ENCODE measurements around the gene ZNF438.
"Not testable (repeated sequence)": the region's sequence is repeated elsewhere in the genome, so short reads cannot be mapped to it uniquely, and the experiment has no call there.

The ZNF438 gene

DNA sequence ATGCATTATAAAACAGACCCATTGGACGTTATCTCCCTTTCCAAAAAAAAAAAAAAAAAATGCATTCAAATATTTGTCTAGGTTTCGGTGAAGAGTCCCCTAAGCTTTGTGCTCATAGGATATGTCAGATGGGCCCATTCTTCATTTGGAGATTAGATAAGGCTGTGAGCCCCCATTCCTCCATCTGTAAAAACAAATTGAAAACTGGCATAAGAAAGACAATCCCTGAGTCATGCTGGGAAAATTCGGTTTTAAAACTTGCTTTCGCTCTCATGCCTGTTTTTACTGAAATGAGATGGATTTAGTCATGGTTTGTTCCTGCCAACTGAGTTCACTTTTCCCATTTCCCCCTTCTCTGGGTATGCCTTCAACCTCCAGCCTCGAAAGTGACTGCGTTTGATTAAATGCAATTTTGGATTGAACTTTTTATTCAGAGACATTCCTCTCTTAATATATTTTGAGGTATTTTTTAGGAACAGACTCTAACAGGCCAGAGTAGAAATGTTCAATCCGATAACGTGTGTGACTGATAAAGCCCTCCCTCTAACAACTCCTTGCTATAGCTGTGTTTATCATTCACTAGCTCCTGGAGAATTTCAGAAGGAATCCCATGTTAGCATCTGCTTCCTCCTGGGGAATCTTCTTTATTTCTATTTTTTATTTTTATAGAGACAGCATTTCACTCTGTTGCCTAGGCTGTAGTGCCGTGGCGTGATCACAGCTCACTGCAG is 211.2 kb downstream of the ZNF438 start:
- DNase-seq = no peak

DNA sequence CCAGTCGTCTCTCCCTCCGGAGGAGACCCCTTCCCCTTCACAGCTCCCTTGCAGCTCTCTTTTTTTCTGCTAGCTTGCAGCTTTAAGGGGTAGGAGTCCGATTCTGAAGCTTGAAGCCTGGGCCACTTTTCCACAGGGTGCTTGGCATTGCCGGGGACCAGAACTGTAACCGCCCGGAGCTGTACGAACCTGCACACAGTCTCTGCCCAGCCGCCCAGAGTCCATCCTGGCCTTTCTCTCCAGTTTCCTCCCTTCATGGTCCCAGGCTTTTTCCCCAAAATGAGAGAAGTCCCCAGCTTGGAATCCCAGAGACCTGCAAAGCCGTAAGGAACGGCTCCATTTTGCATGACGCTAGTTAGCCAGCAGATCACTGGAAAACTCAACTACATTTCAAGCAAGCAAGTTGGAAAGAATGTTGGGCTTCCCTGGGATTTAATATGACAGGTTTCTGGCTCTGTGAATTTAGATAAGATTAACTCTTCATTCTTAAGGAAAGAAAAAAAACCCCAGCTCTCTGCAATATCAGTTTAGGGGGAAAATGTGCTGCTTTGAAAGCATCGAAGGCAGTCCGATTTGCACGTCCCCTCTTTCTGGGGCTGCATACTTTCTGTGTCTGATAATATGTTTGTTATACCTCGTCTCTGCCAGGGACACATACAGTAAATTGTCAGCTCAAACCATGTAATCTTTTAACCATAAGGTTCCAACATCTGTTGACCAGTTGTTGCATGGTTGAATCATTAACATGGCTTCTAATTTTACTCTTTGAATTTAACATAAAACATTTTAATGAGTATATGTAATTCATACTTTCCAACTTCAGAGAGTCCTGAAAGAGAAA is 212.1 kb downstream of the ZNF438 start:
- no peak for DNase-seq

DNA sequence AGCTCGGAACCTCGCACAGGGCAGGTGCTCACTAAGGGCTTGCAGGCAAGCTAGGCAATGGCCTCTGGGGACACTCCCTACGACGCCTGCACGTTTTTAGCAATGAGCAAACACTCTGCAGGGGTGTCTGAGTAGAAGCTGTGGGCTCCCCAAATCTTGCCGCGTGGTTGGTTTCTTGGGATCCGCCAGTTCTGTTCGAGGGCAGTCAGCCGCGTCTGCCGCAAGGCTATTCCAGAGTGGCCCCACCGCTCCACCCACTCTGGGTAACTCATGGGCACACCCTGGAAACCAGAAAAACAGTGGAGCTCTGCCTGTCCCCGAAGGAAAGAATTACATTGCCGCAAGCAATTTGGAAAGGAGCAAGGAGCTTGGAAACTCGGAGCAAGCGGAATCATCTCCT is 212.8 kb downstream of the ZNF438 start:
- no peak for DNase-seq

DNA sequence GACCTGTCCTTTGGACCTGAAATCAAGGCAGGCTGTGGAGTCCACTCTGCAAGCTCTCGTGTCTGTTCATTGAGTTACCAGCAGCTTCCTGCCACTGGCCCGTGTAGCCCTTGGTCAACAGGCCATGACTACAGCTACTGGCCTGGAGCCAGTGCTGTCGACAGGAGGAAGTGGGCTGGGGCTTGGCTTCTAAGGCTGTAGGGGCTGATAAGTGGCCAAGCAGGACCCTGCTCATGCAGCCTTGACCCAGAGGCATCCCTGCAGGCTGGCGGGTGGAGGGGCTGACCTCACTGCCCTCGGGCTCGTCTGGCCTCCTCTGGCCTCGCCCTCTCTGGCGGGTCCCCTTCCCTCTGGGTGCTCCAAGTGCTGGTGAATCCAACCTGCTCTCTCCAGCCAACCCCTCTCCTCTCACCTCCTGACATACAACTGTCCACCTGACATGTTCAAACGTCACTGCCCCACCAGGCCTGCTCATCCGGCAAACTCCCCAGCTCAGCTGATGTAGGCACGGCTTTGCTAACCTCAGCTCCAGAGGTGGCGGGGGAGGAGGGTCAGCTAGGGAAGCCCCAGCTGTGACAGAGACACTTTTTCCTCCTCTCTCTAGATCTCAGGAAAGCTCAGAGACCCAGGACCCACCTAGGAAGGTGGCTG is 213.5 kb downstream of the ZNF438 start:
- no peak for DNase-seq

DNA sequence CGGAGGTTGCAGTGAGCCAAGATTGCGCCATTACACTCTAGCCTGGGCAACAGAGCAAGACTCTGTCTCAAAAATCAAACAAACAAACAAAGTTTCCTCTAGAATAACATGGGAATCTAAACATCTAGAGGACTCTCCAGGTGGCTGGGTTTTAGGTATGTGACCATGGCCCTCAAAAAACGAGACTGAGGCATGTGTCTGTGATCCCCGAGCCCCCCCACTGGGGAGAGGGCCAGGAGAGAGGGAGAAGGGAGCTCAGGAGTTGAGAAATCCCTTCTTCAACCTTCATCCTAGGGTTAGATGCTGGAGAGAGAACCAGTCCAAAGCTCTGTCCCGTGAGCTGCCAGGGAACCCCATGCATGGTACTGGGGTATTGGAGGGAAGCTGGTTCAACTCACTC is 214.1 kb downstream of the ZNF438 start:
- no peak for DNase-seq

DNA sequence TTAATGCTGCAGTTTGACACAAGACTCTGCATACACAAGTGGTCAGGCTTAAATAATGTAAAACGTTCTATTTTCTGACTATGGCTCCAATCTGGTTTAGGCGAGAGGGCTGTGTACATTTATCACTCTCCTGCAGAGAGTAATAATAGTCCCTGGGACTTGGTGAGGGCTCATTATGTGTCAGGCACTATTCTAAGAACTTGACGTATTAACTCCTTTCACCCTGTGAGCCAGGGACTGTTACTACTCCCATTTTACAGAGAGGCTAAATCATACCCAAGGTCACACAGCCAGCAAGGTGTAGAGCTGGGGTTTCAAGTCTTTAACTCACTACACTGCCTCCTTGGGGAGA is 214.9 kb downstream of the ZNF438 start:
- no peak for DNase-seq

DNA sequence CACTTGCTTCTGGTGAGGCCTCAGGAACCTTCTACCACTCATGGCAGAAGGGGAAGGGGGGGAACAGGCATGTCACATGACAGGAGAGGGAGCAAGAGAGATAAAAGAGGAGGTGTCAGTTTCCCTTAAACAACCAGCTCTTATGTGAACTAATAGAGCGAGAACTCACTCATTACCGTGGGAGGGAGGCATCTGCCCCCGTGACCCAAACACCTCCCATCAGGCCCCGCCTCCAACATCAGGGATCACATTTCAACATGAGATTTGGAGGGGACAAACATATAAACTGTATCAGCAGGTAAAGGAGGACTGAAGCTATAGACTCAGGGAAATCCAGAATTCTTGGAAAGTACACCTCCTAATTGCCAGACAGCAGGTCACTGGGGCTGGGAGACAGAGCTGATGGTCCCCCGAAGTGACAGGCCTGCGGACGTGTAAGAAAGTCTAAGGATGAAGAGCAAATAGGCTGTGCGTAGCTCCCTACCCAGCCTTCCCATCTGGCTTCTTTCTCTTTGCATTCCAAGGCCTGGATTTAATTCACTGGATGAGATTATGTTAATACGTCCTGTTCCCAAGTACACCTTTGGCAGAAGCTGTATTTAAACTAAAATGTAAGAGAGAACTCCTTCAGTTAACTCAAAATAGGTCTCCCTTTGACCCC is 215.4 kb downstream of the ZNF438 start:
- no peak for DNase-seq

DNA sequence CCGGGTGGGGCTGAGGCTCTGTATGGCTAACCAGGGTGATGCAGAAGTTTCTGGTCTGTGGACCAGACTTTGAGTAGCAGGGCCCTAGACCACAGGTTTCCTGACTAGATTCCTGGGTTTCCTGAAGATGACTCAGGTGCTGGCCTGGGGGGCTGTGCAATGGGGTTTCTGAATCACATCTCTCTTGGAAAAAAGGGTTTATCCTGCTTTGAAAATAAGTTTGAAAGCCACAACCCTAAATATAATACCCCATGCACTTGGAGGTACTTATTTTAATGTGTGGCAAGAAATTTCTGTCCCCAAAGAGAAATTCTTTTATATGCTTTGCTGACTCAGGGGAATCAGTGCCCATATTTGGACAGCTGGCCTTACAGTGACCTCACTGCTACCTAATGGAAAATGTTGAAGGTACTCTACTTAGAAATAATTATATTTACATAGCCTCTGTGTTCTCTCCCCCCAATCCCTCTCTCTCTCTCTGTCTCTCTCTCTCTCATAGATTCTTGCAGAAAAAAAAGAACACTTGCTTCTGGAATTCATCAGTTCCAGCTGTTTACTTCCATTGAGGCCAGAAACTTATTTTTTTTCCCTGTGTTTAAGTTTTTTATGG is 217.7 kb downstream of the ZNF438 start:
- no peak for DNase-seq

DNA sequence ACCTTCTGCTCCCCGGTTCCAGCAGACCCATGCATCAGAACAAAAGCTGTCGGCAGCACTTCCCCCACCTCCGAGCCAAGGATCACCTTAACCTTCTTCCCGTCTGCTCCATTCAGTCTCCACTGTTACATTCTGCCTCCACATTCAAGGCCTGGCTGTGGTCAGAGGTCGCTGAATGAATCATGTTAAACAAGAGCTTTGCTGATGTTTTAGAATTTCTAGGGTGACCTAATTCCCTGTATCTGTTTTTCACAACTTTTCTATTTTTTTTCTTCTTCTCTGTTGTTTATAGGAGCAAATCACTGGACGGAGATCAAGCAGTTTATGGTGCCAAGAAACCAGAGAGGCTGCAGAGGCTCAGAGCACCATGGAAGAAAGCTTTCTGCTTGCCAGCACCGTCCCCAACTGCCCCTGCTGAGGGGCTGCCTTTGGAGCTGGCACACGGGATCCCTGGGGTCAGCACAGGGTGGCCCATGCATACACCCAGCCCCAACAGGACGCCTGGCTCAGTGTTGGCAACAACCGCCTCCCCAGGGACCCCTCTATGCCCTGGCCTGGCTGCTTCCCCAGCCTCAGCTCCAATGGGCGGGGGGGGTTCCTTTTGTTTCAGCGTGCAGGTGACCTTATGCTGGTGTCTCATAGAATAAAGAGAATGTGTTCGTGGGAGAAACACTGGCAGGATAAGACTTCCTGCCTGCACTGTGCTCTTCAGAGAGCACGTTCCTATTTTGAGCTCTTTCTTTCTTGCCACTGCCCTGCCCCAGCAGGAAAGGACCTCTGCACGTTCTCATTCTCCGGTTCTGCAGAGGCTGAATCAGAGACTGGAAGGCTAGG is 219.4 kb downstream of the ZNF438 start:
- DNase-seq = no peak

DNA sequence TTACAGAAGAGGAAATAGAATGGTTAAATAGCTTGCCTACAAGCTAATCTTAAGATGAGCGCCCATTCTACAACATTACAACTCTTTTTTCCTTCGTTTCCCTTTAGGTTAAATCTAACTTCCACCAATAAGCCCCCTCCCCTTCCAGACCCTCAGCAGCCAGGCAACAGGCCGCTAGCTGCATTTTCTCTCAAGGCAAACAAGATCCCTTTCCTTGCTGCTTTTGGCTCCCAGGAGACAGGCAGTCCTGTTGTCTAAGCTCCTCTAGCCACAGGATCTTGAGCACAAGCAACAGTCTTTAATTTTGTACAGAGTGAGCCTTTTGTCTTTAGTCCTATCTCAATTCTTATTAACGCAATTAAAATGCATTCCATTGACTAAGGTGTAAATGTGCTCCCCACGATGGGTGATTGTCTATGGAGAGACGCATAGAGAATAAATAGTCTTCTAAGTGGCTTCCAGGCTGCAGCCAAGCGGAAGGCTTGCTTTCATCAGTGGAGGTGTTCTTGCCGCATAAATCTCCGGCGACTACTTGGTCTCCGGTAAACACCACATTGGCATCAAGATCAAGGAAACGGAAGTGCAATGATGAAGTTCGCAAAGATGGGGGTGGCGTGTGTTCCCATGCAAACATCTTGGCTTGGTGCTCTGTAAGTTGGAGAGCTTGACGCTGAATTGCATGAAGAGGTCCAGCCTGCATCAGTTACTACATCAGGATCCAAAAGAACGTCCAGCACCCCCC is 220.2 kb downstream of the ZNF438 start:
- DNase-seq = no peak

DNA sequence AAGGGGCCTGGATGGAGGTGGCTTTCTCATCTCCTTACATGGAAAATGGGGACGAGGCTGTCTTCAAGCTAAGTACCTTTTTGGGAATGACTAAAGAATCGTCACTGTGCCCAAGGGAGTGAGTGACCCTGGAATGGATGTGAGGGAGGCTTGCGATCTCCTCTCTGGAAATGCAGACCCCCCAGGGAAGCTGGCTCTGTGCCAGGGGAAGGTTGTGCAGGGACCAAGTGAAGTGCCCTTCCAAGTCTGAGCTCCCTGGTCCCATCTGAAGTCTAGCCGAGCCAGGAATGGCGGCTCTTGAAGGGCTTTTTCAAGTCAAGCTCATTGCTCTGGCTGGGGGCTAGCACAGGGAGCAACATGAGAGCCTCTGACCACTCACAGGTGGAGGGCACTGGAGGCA is 221.2 kb downstream of the ZNF438 start:
- no peak for DNase-seq

DNA sequence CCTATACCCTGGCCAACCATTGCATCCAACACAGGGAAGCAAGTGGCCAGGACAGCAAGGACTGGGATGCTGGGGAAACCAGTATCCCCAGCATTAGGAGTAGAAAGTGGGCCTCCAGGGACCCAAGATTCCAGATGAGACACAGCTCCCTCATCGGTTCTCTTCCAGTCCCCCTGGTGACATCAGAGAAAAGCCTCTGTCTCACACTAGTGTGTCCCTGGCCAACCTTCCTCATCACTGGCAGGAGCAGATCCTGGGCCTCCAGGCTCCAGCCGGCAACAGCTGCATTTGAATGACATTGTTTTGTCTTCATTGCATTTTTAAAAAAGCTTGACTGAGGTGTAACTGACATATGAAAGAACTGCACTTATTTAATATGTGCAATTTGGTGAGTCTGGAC is 224.8 kb downstream of the ZNF438 start:
- DNase-seq = no peak

DNA sequence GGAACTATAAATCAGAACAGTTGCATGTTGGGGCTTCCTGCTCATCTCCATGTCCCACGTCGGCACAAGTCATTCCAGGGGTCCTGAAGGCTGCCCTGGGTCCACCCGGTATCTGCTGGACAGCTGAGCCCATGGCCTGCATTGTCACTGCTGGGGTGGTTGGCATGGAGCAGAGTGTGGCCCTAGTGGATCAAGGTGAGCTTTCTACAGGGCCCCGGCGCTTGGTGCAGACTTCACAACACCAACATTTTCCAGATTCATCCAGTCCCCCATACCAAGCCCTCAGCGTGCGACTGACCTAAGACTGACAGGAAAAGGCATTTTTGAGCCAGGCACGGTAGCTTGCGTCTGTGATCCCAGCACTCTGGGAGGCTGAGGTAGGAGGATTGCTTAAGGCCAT is 226.6 kb downstream of the ZNF438 start:
- DNase-seq = no peak

DNA sequence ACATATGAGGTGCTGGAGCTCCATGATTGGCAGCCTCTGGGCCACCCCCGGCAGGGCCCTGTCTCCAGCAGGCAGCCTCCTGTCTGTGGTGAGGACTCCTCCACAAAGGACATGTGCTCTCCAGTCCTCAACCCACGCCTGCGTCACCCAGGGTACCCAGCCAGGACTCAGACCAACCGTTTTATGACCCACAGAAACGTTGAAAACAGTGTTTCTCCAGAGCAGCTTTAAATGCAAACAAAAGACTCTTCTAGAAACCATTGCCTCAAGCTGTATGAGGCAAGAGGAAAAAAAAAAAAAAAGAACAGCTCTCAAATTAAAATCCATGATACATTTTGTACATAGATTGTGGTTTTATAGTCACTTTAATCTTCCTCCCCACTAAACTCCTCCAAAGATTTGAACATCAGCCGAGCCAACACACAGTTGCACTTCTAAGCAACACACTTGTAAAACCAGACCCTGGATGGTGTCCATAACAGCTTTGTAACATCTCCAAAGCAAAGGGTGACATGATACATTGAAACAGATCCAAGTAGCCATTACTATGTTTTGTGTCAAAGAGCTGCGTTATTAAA is 227.1 kb downstream of the ZNF438 start:
- DNase-seq = no peak

DNA sequence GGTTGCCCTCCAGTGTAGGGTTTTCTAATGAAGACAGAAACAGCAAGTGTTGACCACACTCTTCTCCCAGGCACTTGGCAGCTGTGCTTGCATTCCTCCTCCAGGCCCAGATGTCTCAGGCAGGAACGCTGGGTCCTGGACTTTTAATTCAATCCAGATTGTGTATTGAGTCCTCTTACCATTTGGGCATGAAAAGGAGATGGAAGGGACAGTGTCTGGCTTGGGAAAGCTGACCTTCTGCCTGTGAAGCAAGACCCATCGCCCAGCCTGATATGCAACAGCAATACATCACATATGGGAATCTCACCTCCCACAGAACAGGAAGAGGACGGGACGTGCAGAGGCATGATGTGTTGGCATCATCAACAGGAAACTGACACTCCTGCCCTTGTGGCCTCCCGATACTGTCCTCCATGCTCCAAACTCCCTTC is 227.8 kb downstream of the ZNF438 start:
- no peak for DNase-seq

DNA sequence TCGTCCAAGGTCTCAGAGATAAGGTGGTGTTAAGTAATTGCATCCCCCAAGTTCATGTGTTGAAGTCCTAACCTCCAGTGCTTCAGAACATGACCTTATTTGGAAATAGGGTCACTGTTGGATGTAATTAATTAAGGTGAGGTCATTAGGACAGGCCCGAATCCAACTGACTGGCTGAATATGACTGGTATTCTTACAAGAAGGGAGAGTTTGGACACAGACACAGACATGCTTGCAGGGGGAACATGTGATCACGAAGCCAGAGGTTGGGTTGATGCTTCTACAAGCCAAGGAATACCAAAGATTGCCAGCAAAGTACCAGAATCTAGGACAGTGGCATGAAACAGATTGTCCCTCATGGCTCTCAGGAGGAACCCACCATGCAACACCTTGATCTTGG is 228.6 kb downstream of the ZNF438 start:
- DNase-seq = no peak

DNA sequence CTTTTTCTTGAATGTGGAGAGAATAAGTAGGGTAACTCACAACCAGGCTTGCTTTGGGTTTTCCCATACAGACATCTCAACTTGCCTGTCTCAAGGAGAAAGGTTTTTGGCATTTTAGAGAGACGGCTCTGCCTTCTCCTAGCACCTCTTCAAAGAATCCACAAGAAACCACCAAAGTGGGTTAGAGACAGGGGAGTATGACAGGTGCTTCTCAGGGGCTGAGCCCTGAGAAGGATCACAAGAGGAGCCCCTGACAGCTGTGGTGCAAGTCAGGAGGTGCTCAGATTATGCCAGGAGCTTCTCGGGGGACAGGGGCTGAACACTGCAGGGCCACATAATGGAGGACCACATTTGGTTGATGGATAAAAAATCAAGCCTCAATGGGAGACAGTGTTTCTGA is 231.3 kb downstream of the ZNF438 start:
- DNase-seq = no peak

DNA sequence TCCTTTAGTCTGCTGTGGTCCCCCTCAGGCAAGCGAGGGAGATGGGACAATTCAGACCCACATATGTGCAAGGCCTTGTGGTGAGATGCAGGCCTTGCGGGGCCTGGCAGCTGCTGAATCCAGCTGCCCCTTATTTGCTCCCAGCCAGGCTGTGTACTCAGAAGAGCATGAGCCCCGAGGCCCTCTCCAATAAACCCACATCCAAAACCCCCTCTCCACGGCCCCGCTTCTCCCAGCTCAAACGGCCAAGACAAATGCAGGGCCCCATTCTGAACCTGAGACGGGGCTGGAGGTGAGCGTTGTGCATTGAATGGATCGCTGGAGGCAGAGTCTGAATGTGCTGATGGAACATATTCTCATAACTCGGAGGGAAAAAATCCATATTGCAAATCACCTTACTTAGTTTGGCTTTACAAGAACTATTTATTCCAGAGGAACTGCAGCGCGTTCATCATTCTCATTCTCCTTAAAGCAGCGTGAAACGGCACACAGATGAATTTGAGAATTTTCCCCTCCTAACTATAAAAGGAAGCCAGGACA is 232.9 kb downstream of the ZNF438 start:
- no peak for DNase-seq

DNA sequence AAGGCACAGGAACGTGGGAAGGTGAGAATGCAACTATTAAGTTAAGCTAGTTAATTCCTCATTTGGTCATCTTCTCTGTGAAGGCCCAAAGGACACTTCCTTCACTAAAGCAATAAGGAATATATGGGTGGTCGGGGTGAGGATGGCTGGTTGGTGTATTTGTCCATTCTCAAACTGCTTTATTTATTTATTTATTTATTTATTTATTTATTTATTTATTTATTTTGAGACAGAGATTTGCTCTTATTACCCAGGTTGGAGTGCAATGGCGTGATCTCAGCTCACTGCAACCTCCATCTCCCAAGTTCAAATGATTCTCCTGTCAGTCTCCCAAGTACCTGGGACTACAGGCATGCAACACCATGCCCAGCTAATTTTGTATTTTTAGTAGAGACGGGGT is 236.6 kb downstream of the ZNF438 start:
- DNase-seq = not testable (repeated sequence)
